Esophagus muscularis mucosa (tissue), 4 donors: Measurements from ENCODE around the gene ARF4. TPM values are rescaled to one million over a fixed set of nuclear protein-coding genes. Genes with fewer than 3 reads are reported as not detected.

Experiments
- DNase-seq: peaks from one replicate; pipeline ENCODE4 v3.0.0-alpha.2; 2017; ENCODE audit errors: extremely low spot score
- H3K27ac ChIP-seq, 4 donors: fragments of 200-600 bp; sonication (generic); replicated peaks in 1 of 4; 1 replicate in 3 of 4; 2 replicates in 1 of 4; pipeline ENCODE4 v1.5.1; 2016 to 2019; ENCODE audit warnings: mild to moderate bottlenecking in 1 of 4
- H3K27me3 ChIP-seq, 4 donors: fragments of 200-600 bp; sonication (generic); one replicate each; pipeline versions ENCODE4 v1.5.1 to v1.6.0; 2016 to 2019
- H3K36me3 ChIP-seq, 4 donors: fragments of 200-600 bp; sonication (generic); one replicate each; pipeline ENCODE4 v1.5.1; 2016 to 2019
- H3K4me1 ChIP-seq, 4 donors: fragments of 200-600 bp; sonication (generic); one replicate each; pipeline ENCODE4 v1.5.1; 2016 to 2019
- H3K4me3 ChIP-seq, 4 donors: fragments of 200-600 bp; sonication (generic); 1 replicate in 2 of 4; 2 replicates in 2 of 4; pipeline ENCODE4 v1.5.1; 2016 to 2019; ENCODE audit warnings: mild to moderate bottlenecking in 4 of 4, moderate library complexity in 1 of 4
- H3K9me3 ChIP-seq, 4 donors: fragments of 200-600 bp; sonication (generic); 1 replicate in 3 of 4; 2 replicates in 1 of 4; pipeline ENCODE4 v1.5.1; 2016 to 2019
- CTCF ChIP-seq, 3 experiments: fragments of 200-600 bp in 2 of 3; fragments of 450-650 bp in 1 of 3; sonication (generic) in 2 of 3; IDR thresholded peaks; one replicate each; pipeline ENCODE4 v1.5.1; 2017 to 2019; ENCODE audit warnings: antibody characterized with exemption in 3 of 3, mild to moderate bottlenecking in 2 of 3, moderate library complexity in 1 of 3
- EP300 ChIP-seq: sonication (generic); formaldehyde crosslinking; IDR thresholded peaks from one replicate; pipeline ENCODE4 v1.6.1; 2017; ENCODE audit warnings: antibody characterized with exemption
- POLR2A ChIP-seq: fragments of 450-650 bp; IDR thresholded peaks from one replicate; pipeline ENCODE4 v1.6.1; 2017; ENCODE audit warnings: antibody characterized with exemption, moderate library complexity, mild to moderate bottlenecking, low read depth
- POLR2AphosphoS5 ChIP-seq, 2 donors: sonication (generic); formaldehyde crosslinking; IDR thresholded peaks; one replicate each; pipeline ENCODE4 v1.6.1; 2017; ENCODE audit warnings: antibody characterized with exemption in 2 of 2
- WGBS: methylation state at CpG from one replicate; pipeline ENCODE4 v1.1.5; 2018; 5-methylcytosine and 5-hydroxymethylcytosine counted together
- intact Hi-C: fragments of 100-400 bp; cut with DNase I; formaldehyde crosslinking; loops from one replicate; pipeline ENCODE4 v1.15.1; 2023
- total RNA-seq, 4 donors: library from RNA; depleted of rRNA; stranded (reverse); fragments of >200 nt; gene quantifications; one replicate each; pipeline versions ENCODE4 v1.1.0 to v1.2.1, GENCODE V29; 2016

The ARF4 gene
- total RNA-seq, 4 donors from 2014 or later = 75.1 to 104 (median 84.1) TPM

DNA sequence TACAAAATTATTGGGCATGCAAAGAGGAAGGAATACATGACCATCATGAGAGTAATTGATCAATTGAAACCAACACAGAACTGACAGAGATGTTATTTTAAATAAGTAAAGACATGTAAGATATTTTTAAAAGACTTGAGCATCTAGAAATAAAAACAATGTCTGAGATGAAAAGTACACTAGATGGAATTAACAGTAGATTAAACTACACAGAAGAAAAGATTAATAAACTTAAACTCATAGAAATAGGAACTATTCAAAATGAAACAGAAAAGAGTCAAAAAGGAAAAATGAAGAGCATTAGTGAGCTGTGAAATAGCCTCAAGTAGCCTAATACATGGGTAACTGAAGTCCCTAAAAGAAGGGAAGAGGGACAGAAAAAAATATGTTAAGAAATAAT, 8.5 kb upstream of the ARF4 start:
- Histone ChIP-seq H3K36me3 (peaks cover 0 to 20% (median 3%) of the 10 kb centered on the region in 4 donors), H3K4me3 (no peak overlapping the region), H3K27me3 (no peaks in the 10 kb centered on the region), H3K27ac (no peak overlapping the region), H3K4me1 (no peaks in the 10 kb centered on the region), H3K9me3 (no peaks in the 10 kb centered on the region)
- DNase-seq = no peak
- TF ChIP-seq EP300 = no peak
- no peak for TF ChIP-seq POLR2AphosphoS5 (IDR thresholded peaks at IDR 0.05)
- TF ChIP-seq POLR2A = no peak
- TF ChIP-seq CTCF (IDR thresholded peaks at IDR 0.05) = no peak
- intact Hi-C loops = no loop called here

DNA sequence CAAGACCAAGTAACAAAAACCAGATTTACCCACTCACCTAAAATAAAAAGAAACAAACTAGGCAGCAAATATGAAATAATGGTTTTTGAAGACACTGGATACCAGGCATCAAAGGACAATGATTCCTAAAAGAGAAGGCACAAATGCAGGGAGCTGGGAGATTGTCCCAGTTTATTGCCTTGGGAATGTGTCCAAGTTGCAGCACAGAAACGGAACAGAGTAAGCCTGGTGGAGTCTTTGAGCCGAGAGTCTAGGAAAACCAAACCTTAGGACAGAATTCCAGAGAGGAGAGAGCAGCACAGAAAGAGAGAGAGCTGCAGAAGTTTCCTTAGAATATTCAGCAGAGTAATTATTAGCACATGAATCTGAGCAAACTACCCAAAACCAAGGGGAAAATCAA, 7.8 kb upstream of the ARF4 start:
- TF ChIP-seq POLR2AphosphoS5 (IDR thresholded peaks at IDR 0.05) (no peak), EP300 (no peak), CTCF (IDR thresholded peaks at IDR 0.05) (no peak), POLR2A (no peak)
- Histone ChIP-seq H3K27ac (no peak overlapping the region), H3K4me1 (no peaks in the 10 kb centered on the region), H3K36me3 (peaks cover 0 to 25% (median 3%) of the 10 kb centered on the region in 4 donors), H3K9me3 (no peaks in the 10 kb centered on the region), H3K4me3 (no peak overlapping the region), H3K27me3 (no peaks in the 10 kb centered on the region)
- DNase-seq = no peak
- 76% methylated on average over 2 of the region's 2 CpGs for WGBS
- intact Hi-C loops = no loop called here

- no peak overlapping the region for H3K4me3 ChIP-seq
- TF ChIP-seq POLR2AphosphoS5 (IDR thresholded peaks at IDR 0.05) = no peak
- no peak for TF ChIP-seq POLR2A
- no peak for TF ChIP-seq CTCF (IDR thresholded peaks at IDR 0.05)
- TF ChIP-seq EP300 = no peak
- peaks cover 18 to 21% (median 19%) of the 10 kb centered on the region in 4 donors for H3K4me1 ChIP-seq
- WGBS = 98% methylated on average over 2 of the region's 2 CpGs
- no peak for DNase-seq
- H3K36me3 ChIP-seq = peaks cover 0 to 20% (median 0%) of the 10 kb centered on the region in 4 donors
- intact Hi-C loops = no loop called here
- no peaks in the 10 kb centered on the region for H3K27me3 ChIP-seq
- no peak overlapping the region for H3K27ac ChIP-seq
- H3K9me3 ChIP-seq = no peaks in the 10 kb centered on the region
Observed at GRCh38 chr3:57600195-57600594, 3.1 kb upstream of the ARF4 start.

- Histone ChIP-seq H3K4me3 (peak overlapping the region; percentile 67 to 89 (median 72)), H3K9me3 (no peaks in the 10 kb centered on the region), H3K27me3 (no peaks in the 10 kb centered on the region), H3K27ac (peak overlapping the region; percentile 91 to 99 (median 94)), H3K4me1 (peaks cover 32 to 35% (median 32%) of the 10 kb centered on the region in 4 donors), H3K36me3 (peaks cover 0 to 20% (median 0%) of the 10 kb centered on the region in 4 donors)
- DNase-seq = no peak
- TF ChIP-seq POLR2A (no peak), CTCF (IDR thresholded peaks at IDR 0.05) (no peak), POLR2AphosphoS5 (IDR thresholded peaks at IDR 0.05) (no peak), EP300 (no peak)
- 65% methylated on average over 5 of the region's 5 CpGs for WGBS
- intact Hi-C loops = loop anchor here (5.0 kb wide), 2 partner anchors 93 to 158 kb away; partner anchors contain the start of genes DENND6A and SLMAP
Observed at GRCh38 chr3:57598765-57599360, 1.7 kb upstream of the ARF4 start.
